NCI-H128 (cell line): Measurements from ENCODE around the gene CCDC28B.
"Not testable (repeated sequence)": the region's sequence is repeated elsewhere in the genome, so short reads cannot be mapped to it uniquely, and the experiment has no call there.

Source experiments
- DNase-seq: peaks from one replicate; lab custom pipeline; 2025; ENCODE audit not compliant: unreplicated experiment; lab: John Stamatoyannopoulos, UW

Gene CCDC28B

DNA sequence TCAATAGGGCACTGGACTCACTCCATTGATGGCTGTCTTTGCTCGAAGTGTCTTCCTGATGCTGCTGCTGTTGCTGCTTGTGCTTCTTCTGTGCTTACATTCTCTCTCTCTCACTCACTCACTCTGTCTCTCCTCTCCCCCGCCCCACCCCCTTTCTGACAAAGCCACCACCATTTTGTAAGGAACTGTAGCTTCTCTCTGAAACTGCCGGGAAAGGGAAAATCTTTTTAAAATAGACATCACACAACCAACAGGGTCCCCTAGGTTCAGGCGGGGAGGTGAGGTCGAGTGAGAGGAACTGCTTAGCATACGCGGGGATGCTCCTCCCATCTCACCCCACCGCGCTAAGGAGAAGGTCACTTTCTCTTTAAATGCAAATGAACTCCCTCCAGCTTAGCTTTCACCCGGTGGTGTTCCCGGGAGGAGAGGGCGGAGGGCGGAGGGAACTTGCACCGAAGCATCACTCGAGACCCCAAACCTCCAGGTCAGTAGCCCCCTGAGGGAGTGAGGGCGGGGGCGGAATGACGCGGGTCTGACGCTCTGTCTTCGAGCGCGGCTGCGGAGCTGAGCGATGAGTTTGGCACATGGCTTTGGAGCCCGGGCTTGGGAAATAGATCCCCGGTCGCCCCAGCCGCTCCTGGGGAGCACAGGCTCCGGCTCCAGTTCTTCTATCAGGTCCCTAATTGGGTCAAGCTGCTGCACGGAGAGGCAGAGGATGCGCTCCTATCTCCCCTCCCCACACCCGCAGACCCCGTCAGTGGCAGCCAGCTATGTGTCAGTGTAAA, at the start of gene CCDC28B:
Gene CCDC28B (plus strand): TSS at position 370 of the 785 bp plus-strand sequence. CDS start 1,341 bp downstream, outside the sequence.
- DNase-seq: peak; percentile 69

DNA sequence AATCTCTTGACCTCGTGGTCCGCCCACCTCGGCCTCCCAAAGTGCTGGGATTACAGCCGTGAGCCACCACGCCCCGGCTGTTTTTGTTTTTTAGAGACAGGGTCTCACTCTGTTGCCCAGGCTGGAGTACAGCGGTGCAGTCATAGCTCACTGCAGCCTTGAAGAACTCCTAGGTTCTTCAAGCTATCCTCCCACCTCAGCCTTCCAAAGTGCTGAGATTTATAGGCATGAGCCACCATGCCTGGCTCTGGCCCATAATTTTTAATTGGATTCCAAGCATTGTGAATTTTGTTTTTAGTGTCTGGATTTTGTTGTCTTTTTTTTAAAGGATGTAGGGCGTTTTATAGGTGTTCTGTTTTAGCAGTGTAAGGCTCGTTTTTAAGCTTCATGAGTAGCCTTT, 49.5 kb upstream of the CCDC28B start:
- no peak for DNase-seq

DNA sequence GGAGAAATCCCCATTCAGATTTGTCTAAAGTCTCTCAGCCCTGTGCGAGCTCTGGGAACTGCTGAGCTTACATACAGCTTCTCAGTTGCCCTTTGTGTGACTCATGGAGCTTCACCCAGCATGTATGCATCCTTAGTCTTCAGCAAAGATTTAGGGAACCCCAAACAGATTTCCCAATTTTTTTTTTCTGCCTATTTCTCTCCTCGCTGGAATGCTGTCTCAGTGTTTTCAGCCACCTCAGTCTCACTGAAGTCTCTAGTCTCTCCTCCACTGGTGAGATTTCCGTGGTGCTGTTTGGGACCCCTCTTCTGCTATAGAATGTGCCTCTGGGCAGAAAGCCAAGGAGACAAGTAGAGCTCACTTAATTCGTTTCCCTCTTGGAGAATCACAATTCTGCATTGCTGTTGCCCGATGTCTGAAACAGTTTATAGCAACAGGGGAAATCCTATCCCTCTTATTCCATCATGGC, 49.0 kb upstream of the CCDC28B start:
- peak; percentile 42 for DNase-seq

DNA sequence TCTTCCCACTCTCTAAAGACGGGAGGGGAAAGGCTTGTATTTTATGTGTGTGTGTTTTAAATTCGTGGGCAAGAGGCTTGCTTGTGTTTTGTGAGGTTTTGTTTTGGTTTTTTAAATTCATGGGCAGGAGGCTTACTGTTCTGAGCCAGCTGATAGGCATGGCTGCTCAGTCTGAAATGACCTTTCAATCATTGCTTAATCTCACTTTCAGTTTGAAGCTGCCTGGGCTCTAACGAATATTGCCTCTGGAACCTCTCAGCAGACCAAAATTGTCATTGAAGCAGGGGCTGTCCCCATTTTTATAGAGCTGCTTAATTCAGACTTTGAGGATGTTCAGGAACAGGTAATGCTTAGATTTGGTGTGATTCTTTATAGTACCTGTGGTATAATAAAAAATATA, 41.2 kb upstream of the CCDC28B start:
- no peak for DNase-seq

DNA sequence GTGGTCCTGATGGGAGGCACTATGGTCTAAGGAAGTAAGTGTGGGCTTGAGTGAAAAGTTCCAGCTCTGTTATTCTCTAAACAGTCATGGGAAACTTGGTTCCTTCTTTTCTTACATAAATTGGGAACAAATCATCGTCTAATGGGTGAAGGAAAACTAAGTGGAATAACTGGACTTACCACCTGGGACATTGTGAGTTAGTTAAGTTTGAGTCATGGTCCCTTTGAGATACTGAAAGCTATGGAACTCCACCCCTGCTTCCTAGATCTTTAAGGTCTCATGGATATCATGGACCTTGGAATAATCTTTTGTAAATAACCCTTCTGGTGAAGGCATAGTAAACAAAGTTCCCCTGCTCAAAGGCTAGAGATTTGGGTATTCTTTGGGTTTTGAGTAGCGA, 37.0 kb upstream of the CCDC28B start:
- DNase-seq: no peak

DNA sequence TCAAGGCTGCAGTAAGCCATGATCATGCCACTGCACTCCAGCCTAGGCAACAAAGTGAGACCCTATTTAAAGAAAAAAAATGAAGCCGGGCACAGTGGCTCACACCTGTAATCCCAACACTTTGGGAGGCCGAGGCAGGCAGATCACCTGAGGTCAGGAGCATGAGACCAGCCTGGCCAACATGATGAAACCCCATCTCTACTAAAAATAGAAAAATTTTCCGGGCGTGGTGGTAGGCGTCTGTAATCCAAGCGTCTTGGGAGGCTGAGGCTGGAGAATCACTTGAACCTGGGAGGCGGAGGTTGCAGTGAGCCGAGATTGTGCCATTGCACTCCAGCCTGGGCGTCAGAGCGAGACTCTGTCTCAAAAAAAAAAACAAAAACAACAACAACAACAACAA, 34.8 kb upstream of the CCDC28B start:
- DNase-seq: not testable (repeated sequence)

DNA sequence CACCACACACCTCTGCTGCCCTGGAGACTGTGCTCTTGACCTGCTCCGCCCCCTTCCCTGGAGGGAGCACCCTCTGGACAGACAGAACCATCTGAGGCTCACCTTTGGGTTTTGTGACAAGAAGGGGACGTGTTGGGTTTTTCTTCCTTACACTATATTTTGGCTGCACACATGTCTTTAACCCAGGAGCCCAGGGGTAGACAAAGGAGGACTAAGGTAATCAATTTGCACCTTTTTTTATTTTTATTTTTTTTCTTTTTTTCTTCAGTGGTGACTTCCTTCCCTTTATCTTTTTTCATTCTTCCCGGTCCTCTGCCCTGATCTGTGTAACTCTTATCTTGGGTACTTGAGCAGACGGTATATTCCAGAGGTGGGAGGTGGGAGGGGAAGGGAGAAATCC, 29.4 kb upstream of the CCDC28B start:
- DNase-seq: no peak

DNA sequence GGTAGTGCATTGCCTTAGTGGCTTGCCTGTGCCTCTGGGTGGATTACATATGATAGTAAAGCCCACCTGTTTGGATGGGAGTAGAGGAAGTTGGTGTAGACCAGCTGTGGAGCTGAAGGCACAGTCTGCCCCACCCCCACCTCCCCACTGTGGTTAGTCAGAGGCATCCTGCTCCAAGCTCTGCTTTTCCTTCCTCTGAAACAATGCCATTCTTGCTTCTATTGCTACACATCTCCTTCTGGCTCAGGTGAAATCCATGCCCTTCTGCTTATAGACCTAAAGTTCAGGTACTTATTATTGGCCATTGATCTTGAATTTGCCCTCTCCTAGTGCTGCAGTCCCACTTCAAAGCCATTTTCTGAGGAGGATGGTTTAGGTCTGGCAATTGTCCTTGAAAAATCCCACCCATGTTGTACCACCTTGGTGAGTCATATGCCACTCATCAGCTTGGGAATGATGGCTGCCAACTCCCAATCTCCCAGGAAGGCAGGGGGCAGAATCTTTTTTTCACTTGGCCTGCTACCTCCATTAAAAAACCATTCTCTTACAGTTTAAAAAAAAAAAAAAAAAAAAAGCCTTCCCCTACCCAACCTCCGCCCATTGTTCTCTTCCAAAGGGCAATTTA, 27.7 kb upstream of the CCDC28B start:
- no peak for DNase-seq

DNA sequence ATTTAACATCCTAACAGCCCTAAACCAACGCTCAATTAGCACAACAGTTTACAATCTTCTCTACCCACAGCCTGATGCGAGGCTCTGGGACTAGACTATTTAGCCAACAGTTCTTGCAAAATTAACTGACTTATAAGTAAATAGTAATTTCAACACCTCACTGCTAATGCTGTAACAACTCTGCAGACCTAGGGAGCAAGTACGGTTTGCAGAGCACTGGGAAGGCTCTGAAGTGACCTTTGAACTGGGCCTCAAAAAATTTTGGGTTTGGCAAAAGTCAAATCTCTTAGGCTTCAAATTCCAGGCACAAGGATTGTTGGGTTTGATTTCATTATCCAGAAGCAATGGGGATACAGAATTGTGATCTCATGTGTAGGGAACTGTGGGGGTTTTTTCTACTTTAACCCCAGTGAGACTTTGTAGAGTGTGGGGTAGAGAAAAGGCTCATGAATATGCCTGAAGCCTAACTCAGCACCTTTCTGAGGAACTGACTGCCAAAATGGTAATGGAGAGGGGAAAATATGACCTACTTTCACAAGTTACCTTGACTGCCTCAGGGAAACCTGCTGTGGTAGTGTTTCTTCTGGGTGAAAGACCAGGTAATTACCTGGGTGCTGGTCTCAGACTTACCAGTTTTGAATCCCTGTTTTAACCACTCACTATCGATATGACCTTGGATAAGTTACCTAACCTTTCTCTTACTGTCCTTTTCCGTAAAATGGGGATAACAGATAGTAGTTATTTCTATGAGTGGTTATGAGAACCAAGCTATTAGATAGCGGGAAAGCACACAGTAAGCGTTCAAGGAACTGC, 21.8 kb upstream of the CCDC28B start:
- no peak for DNase-seq

DNA sequence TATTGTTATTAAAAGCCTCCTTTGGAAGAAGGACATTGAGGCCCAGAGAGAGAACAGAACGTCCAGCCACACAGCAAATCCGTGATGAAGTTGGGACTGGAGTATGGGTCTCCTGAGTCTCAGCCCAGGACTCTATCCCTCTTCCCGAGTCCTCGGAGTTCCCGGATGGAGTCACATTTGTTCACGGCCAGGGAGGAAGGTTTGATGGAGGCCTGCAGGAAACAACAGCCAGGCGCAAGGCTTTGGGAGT, 21.3 kb upstream of the CCDC28B start:
- DNase-seq: no peak

DNA sequence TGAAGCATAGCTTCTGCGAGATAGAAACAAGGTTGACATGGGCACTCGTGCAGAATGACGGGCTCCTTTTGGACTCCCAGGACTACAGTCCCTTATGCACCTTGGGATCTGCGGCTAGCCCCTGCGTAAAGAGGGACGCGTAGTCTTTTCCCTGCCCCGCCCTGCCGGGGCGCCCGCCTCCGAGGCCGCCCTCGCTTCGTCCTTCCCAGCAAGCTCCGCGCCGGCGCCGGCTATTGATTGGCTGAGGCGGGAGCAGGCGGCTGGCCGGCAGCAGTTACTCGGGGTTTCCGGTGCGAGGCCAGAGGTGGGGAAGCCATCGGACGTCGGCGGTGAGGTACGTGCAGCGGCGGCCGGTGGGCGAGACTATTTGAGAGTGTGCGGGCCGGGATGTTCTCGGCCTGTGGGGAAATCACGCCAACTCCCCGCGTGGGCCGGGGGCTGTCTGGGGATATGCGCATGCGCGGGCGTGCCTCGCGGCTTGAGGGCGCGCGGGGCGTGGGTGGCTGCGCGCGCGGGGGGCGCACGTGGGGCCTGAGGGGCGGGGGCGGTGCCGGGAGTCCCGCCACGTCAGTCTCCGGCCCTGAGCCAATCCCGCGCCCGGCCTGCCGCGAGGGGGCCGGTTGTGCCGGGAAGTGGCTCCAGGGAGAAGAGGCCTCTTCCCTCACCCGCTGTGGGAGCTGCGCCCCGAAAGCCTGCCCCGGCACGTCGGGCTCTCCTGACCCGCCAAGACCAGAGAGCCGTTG, 20.8 kb upstream of the CCDC28B start, which contains the start of gene TXLNA:
Gene TXLNA (plus strand): TSS at position 233 of the 743 bp plus-strand sequence. CDS start 671 bp downstream, outside the sequence.
- DNase-seq: peak; percentile 91

DNA sequence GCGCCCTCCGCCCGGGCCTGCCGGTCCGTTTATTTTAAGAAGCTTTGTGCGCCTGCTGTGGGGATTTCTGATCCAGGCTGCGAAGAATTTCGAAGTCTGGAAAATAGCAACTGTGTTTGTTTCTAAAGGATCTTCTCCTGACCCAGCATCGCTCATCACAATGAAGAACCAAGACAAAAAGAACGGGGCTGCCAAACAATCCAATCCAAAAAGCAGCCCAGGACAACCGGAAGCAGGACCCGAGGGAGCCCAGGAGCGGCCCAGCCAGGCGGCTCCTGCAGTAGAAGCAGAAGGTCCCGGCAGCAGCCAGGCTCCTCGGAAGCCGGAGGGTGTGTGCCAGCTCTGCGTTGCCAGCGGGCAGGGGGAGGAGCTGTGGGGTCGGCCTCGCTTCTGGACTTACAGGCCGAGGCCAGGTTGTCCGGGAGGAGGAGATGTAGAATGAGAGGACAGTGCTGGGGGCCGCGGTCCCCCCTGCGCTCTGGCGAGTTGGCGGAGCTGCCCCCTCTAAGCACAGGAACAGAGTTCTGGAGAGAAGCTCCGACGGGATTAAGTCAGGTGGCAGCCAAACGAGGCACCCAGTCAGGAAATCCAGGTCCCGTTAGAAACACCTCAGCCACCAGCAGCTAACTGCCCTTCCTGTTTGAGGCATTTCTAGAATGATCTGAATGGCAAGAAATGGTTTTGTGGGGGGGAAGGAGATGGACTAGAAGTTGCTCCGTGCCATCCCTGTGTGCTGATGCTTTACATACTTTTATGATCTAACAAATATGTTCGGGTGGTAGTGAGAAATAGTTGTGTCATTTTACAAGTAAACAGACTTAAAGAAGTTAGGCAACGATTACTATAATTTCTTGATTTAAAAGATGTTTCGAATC, 20.0 kb upstream of the CCDC28B start:
- no peak for DNase-seq

DNA sequence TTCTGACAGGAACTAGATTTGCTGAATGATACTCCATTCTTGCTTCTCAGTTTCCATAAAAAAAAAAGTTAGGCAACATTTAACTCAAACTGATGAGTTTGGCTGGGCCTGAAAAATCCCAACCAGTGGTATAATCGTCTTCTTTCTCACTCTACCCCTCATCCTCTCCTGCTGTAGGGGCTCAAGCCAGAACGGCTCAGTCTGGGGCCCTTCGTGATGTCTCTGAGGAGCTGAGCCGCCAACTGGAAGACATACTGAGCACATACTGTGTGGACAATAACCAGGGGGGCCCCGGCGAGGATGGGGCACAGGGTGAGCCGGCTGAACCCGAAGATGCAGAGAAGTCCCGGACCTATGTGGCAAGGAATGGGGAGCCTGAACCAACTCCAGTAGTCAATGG, 19.3 kb upstream of the CCDC28B start:
- no peak for DNase-seq

DNA sequence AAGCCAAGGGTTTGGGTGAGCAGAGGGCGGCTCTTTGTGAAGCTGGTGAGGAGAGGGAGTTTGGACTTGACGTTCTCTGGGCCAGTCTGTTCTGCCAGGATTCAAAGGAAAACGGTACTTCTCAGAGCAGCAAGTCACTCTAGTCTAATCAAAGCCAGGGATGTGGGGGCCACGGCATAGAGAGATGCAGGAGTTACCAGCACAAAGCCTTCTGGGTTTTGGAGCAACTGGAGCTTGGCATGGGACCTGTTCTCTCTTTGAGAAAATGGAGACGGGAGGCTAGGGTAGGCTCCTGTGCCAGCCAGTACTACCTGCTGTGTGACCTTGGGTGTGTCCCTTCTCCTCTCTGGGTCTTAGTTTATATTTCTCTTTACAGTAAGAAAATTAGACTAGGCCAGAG, 18.8 kb upstream of the CCDC28B start:
- no peak for DNase-seq

DNA sequence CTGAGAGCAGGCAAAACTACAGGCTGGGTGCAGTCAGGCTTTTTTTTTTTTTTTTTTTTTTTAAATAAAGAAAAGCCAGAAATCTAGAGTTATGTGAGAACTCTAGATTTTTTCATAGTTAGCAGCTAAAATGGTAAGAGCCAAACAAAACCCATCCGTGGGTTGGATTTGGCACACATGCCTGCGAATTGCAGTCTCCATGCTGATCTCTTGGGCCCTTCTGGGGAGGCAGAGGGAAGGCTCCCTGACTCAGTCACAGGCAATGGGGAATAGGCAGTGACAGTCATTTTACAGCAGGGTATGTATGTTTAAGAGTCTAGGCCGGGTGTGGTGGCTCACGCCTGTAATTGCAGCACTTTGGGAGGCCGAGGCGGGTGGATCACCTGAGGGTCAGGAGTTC, 18.3 kb upstream of the CCDC28B start:
- DNase-seq: no peak

DNA sequence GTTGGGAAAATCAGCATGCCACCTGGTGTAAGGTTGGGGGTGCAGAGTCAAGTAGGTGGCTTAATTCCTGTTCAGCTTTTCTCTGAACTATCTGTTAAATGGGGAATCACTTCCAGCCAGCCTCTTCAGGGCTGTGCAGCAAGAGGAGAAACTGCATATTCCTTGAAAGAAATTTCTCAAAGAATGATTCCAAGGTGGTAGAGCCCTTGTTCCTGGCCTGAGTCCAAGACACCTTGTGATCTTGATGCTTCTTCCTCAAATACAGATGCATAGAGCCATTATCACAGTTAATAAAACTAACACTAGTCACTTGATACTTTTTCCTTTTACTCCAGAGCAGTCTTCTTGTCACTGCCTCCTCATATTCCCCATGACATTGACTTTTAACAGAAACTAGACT, 15.7 kb upstream of the CCDC28B start:
- DNase-seq: no peak

DNA sequence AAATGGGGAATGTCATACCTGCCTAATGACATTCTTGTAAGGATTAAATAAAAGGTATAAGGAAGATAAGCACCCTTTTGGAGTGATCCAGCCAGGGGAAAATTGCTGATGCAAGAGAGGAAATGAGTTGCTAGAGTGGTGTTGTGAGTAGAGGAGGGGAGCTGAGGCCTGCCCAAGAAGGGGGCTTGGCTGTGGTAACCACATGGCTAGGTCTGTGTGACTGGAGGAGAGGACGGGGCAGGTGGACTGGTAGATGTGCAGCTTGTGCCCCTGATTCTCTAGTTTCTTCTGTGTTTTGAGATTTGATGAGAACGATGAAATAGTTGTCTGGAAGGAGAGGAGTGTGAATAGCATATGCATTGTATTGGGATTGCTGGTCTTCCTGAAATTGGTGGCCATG, 14.3 kb upstream of the CCDC28B start:
- no peak for DNase-seq

DNA sequence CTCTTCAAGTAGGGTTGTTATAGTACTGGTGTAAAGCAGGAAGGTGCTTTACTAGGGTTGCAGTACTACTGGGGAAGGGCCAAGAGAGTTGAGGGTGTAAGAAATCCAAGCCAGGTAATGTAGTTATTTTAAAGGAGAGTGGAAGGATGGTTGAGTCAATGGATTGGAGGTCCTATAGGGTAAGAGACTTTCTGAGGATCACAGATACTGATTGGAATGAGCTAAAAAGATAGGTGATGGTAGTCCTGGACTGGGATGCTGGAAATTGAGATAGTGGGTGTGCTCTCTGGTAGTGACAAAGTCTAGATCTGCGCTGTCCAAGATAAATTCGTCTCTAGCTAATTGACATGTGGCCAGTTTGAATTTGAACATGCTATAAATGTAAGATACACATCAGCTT, 13.9 kb upstream of the CCDC28B start:
- no peak for DNase-seq

DNA sequence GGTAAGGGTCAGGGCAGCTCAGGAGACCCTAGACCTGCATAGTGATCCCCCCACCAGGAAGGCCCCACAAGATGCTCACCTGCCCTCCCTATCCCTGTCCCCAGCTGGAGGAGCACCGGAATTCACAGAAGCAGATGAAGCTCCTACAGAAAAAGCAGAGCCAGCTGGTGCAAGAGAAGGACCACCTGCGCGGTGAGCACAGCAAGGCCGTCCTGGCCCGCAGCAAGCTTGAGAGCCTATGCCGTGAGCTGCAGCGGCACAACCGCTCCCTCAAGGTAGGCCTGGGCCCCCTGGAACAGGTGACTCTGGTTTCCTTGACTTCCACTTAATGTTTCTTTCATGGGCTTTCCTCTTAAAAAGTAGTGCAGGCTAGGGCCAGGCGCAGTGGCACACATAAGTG, 12.5 kb upstream of the CCDC28B start:
- no peak for DNase-seq

DNA sequence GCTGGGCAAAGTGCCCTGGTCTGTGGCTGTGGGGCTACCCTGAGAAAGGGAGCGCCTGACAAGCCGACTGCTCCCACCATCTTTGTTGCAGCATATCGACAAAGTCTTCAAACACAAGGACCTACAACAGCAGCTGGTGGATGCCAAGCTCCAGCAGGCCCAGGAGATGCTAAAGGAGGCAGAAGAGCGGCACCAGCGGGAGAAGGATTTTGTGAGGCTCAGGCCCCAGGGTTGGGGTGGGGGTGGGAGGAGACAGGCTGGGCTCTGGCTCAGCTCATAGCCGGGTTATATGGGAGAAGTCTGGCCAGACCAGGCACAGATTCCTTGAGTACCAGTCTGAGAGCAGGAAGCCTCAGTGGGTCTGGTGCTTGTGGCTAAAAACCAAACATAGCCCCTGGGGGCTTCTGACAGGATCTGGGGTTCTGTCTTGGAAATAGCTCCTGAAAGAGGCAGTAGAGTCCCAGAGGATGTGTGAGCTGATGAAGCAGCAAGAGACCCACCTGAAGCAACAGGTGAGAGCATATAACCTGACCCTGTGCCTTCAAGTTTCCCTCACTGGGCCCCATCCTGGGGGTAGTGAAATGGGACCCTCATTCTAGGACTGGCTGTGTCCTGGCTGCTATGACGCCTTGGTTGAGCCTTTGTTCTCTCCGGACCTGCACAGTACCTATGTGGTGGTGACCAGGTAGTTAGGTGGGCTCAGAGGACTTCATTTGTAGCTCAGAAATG, 8.0 kb upstream of the CCDC28B start:
- no peak for DNase-seq
